Ovary (tissue), 9 donors: ENCODE results near the gene CTNND2. TPM values are rescaled to one million over a fixed set of nuclear protein-coding genes. Genes with fewer than 3 reads are reported as not detected.

Source experiments
- DNase-seq, 5 donors: peaks; one replicate each; pipeline ENCODE4 v3.0.0-alpha.2; 2019 to 2020
- H3K27ac ChIP-seq, 2 donors: fragments of 200-600 bp; one replicate each; pipeline versions ENCODE4 v1.5.1 to v1.8.0; 2019 to 2022
- H3K27me3 ChIP-seq: fragments of 200-600 bp; one replicate; pipeline ENCODE4 v1.8.0; 2022
- H3K36me3 ChIP-seq: fragments of 200-600 bp; sonication (generic); one replicate; pipeline ENCODE4 v1.5.1; 2019
- H3K4me1 ChIP-seq: one replicate; pipeline ENCODE4 v1.8.1; 2013; ENCODE audit warnings: mild to moderate bottlenecking, moderate library complexity; ENCODE audit not compliant: insufficient read depth
- H3K4me3 ChIP-seq: fragments of 200-600 bp; sonication (generic); one replicate; pipeline ENCODE4 v1.5.1; 2017
- H3K9me3 ChIP-seq, 2 donors: fragments of 200-600 bp in 1 of 2; sonication (generic) in 1 of 2; one replicate each; pipeline versions ENCODE4 v1.5.1 to v1.8.1; 2013 to 2019; ENCODE audit warnings: mild to moderate bottlenecking in 1 of 2, moderate library complexity in 1 of 2
- CTCF ChIP-seq, 3 donors: fragments of 450-650 bp in 2 of 3; fragments of 200-600 bp in 1 of 3; IDR thresholded peaks; one replicate each; pipeline versions ENCODE4 v1.5.1 to v1.8.0; 2016 to 2022; ENCODE audit warnings: antibody characterized with exemption in 3 of 3, mild to moderate bottlenecking in 1 of 3
- EP300 ChIP-seq: sonication (generic); formaldehyde crosslinking; IDR thresholded peaks from one replicate; pipeline ENCODE4 v1.6.1; 2017; ENCODE audit warnings: antibody characterized with exemption
- POLR2A ChIP-seq: fragments of 450-650 bp; IDR thresholded peaks from one replicate; pipeline ENCODE4 v1.6.1; 2017; ENCODE audit warnings: antibody characterized with exemption, mild to moderate bottlenecking, moderate library complexity
- WGBS, 3 donors: extraction: QIAGEN DNeasy Blood & Tissue Kit in 1 of 3; methylation state at CpG; one replicate each; pipeline versions ENCODE4 v1.1.5 to v1.1.7; 2013 to 2017; 5-methylcytosine and 5-hydroxymethylcytosine counted together
- intact Hi-C, 4 donors: fragments of 100-400 bp; cut with DNase I; formaldehyde crosslinking; loops; one replicate each; pipeline versions ENCODE4 v1.11.0 to v1.15.1; 2022 to 2023
- polyA plus RNA-seq, 2 donors: library from polyadenylated mRNA; stranded (reverse); fragments of 200-250 nt in 1 of 2; fragments of 350-450 nt in 1 of 2; fragmentation: Illumina TruSeq in 1 of 2; extraction: RNeasy Lipid Tissue Mini Kit (QIAGEN cat#74804) in 1 of 2; gene quantifications; one replicate each; pipeline ENCODE4 v1.2.3, GENCODE V29; 2013 to 2014
- total RNA-seq, 7 donors: library from RNA; depleted of rRNA in 2 of 7; stranded (reverse); fragments of >200 nt in 2 of 7; fragmentation: NEBNext Ultra II Directional in 3 of 7; extraction: Animal tissue kit (Norgen Biotek cat#: 25700) in 3 of 7; gene quantifications; one replicate each; pipeline versions ENCODE4 v1.1.0 to v1.2.4, GENCODE V29; 2016 to 2023
- donor health status: DM: no; HTN: no; CAD: no; lungs with moderate emphysema.
- donor health status: DM: no; HTN: no; CAD: no.
- donor health status: Bipolar disorder and iron deficiency.
- donor health status: DM: yes; HTN: yes; CAD: no.
- donor health status: DM: no; HTN: no; CAD: no.
- donor health status: DM: yes; HTN: yes; CAD: no.

The CTNND2 gene
- total and polyA plus RNA-seq, 9 donors: 0.52 to 13.2 (median 2.3) TPM

- Histone ChIP-seq H3K27ac (no peak overlapping the region), H3K4me3 (no peak overlapping the region), H3K36me3 (no peaks in the 10 kb centered on the region), H3K9me3 (no peaks in the 10 kb centered on the region), H3K27me3 (no peaks in the 10 kb centered on the region), H3K4me1 (no peaks in the 10 kb centered on the region)
- TF ChIP-seq POLR2A (no peak), EP300 (no peak), CTCF (IDR thresholded peaks at IDR 0.05) (no peak)
- no peak for DNase-seq
- WGBS, 3 donors: 54 to 86% (median 68%) methylated on average over 1 of the region's 1 CpG
- intact Hi-C loops: no loop called here
These were observed 253.3 kb downstream of the CTNND2 start for GRCh38 chr5:11650936-11651335.

GRCh38 chr5:11646141-11646540, 258.1 kb downstream of the CTNND2 start:
- TF ChIP-seq CTCF (IDR thresholded peaks at IDR 0.05) (no peak), EP300 (no peak), POLR2A (no peak)
- DNase-seq: no peak
- H3K27me3 ChIP-seq: no peaks in the 10 kb centered on the region
- no peaks in the 10 kb centered on the region for H3K36me3 ChIP-seq
- H3K9me3 ChIP-seq: no peaks in the 10 kb centered on the region
- intact Hi-C loops: no loop called here
- no peaks in the 10 kb centered on the region for H3K4me1 ChIP-seq
- 8 to 11% (median 9%) methylated on average over 3 of the region's 3 CpGs for WGBS, 3 donors
- no peak overlapping the region for H3K4me3 ChIP-seq
- no peak overlapping the region for H3K27ac ChIP-seq

GRCh38 chr5:11642438-11642837, 261.8 kb downstream of the CTNND2 start:
- DNase-seq: no peak

GRCh38 chr5:11640158-11640873, 263.9 kb downstream of the CTNND2 start:
- no peaks in the 10 kb centered on the region for H3K27me3 ChIP-seq
- H3K9me3 ChIP-seq: no peaks in the 10 kb centered on the region
- TF ChIP-seq POLR2A (no peak), CTCF (IDR thresholded peaks at IDR 0.05) (no peak), EP300 (no peak)
- no peaks in the 10 kb centered on the region for H3K36me3 ChIP-seq
- no peak for DNase-seq
- WGBS, 3 donors: 80 to 81% (median 81%) methylated on average over 4 of the region's 4 CpGs
- no peaks in the 10 kb centered on the region for H3K4me1 ChIP-seq
- no peak overlapping the region for H3K4me3 ChIP-seq
- H3K27ac ChIP-seq: no peak overlapping the region
- intact Hi-C loops: no loop called here

More at GRCh38 chr5:11642438-11642837, 261.8 kb downstream of the CTNND2 start:
- Histone ChIP-seq H3K36me3 (no peaks in the 10 kb centered on the region), H3K27ac (no peak overlapping the region), H3K4me3 (no peak overlapping the region), H3K4me1 (no peaks in the 10 kb centered on the region), H3K27me3 (no peaks in the 10 kb centered on the region), H3K9me3 (no peaks in the 10 kb centered on the region)
- WGBS, 3 donors: 58 to 64% (median 62%) methylated on average over 3 of the region's 3 CpGs
- intact Hi-C loops: no loop called here
- TF ChIP-seq EP300: no peak
- TF ChIP-seq CTCF (IDR thresholded peaks at IDR 0.05): no peak
- no peak for TF ChIP-seq POLR2A
